K562 (cell line): Measurements from ENCODE around the gene AGRN. TPM values are rescaled to one million over a fixed set of nuclear protein-coding genes. Genes with fewer than 3 reads are reported as not detected.

ENCODE experiments used
- CTBP1 ChIP-seq: fragments of 450-650 bp; IDR thresholded peaks from 2 replicates; pipeline ENCODE4 v1.6.1; 2016; ENCODE audit warnings: borderline replicate concordance
- EGR1 ChIP-seq: fragments of 450-650 bp; conservative IDR thresholded peaks from 2 replicates; pipeline ENCODE4 v1.6.1; 2017; ENCODE audit warnings: mild to moderate bottlenecking
- ESRRA ChIP-seq: fragments of 450-650 bp; IDR thresholded peaks from 2 replicates; pipeline ENCODE4 v1.6.1; 2014; ENCODE audit warnings: low read depth, mild to moderate bottlenecking, moderate library complexity, borderline replicate concordance
- ETV5 ChIP-seq: sonication (generic); formaldehyde crosslinking; IDR thresholded peaks from 2 replicates; pipeline ENCODE4 v1.4.0; 2020; ENCODE audit warnings: low read depth, mild to moderate bottlenecking, missing genetic modification reagents
- EWSR1 ChIP-seq: fragments of 450-650 bp; IDR thresholded peaks from 2 replicates; pipeline ENCODE4 v1.6.1; 2018; ENCODE audit warnings: borderline replicate concordance, mild to moderate bottlenecking, low read depth, moderate library complexity; ENCODE audit not compliant: partially characterized antibody
- FOSL1 ChIP-seq: fragments of 200-800 bp; sonication (Bioruptor generic); conservative IDR thresholded peaks from 2 replicates; pipeline ENCODE4 v1.6.1; 2016; ENCODE audit warnings: missing genetic modification characterization, missing compliant biosample characterization
- GABPB2 ChIP-seq: fragments of 250-450 bp; sonication (Bioruptor Pico); conservative IDR thresholded peaks from 2 replicates; pipeline ENCODE4 v1.5.1; 2021; ENCODE audit warnings: mild to moderate bottlenecking
- HNRNPUL1 ChIP-seq: fragments of 200-400 bp; formaldehyde crosslinking; IDR thresholded peaks from 2 replicates; pipeline ENCODE4 v1.6.1; 2017; ENCODE audit warnings: low read length
- RNF2 ChIP-seq: sonication (generic); IDR thresholded peaks from 2 replicates; pipeline ENCODE4 v1.6.1; 2016
- SNRNP70 ChIP-seq: fragments of 200-400 bp; formaldehyde crosslinking; optimal IDR thresholded peaks from 2 replicates; pipeline ENCODE3; 2017; ENCODE audit warnings: low read depth, low read length
- TARDBP ChIP-seq: fragments of 450-650 bp; IDR thresholded peaks from 2 replicates; pipeline ENCODE4 v1.6.1; 2016
- TGIF2 ChIP-seq: sonication (generic); formaldehyde crosslinking; IDR thresholded peaks from 2 replicates; pipeline ENCODE4 v1.8.1; 2022; ENCODE audit warnings: mild to moderate bottlenecking, missing genetic modification reagents, moderate library complexity
- ZBTB43 ChIP-seq: sonication (generic); formaldehyde crosslinking; IDR thresholded peaks from 2 replicates; pipeline ENCODE4 v1.8.0; 2023; ENCODE audit warnings: mild to moderate bottlenecking, missing genetic modification reagents
- ZNF121 ChIP-seq: sonication (generic); formaldehyde crosslinking; conservative IDR thresholded peaks from 2 replicates; pipeline ENCODE4 v1.8.0; 2022; ENCODE audit warnings: missing genetic modification reagents
- ZNF586 ChIP-seq: fragments of 450-650 bp; formaldehyde crosslinking; conservative IDR thresholded peaks from 2 replicates; pipeline ENCODE4 v1.4.0; 2020; ENCODE audit warnings: mild to moderate bottlenecking, moderate library complexity
- ZNF668 ChIP-seq: fragments of 250-450 bp; sonication (Bioruptor Pico); IDR thresholded peaks from 2 replicates; pipeline ENCODE4 v1.8.0; 2022; ENCODE audit warnings: mild to moderate bottlenecking, inconsistent platforms
- ZNF695 ChIP-seq: fragments of 450-650 bp; formaldehyde crosslinking; IDR thresholded peaks from 2 replicates; pipeline ENCODE4 v1.4.0; 2020; ENCODE audit warnings: mild to moderate bottlenecking, moderate library complexity
- polyA plus RNA-seq, 8 experiments: library from polyadenylated mRNA; depleted of rRNA in 4 of 8; stranded (reverse) in 5 of 8; unstranded in 3 of 8; fragments of >200 nt; fragmentation: Nextera tagmentation in 2 of 8; fragmentation: Illumina TruSeq in 1 of 8; extraction: Ambion mirVana in 2 of 8; extraction: Trizol in 1 of 8; gene quantifications; 2 replicates each; pipeline versions ENCODE4 v1.2.1 to v1.2.3, GENCODE V29; 2011 to 2014; ENCODE audit warnings: inconsistent platforms in 1 of 8, missing spikeins in 1 of 8
- total RNA-seq, 7 experiments: library from RNA; depleted of rRNA in 6 of 7; stranded (reverse); fragments of >200 nt in 6 of 7; fragmentation: Illumina TruSeq in 2 of 7; extraction: Trizol in 2 of 7; gene quantifications; 2 replicates each; pipeline versions ENCODE4 v1.2.1 to v1.2.3, GENCODE V29; 2011 to 2021; ENCODE audit warnings: low replicate concordance in 1 of 7
- TF ChIP-seq, protein P1 (sequence below): IDR thresholded peaks from 3 replicates; pipeline ENCODE4 v1.6.1; 2011; ENCODE audit warnings: borderline replicate concordance, mild to moderate bottlenecking, moderate library complexity; ENCODE audit not compliant: insufficient read length; ENCODE audit errors: extremely low read depth
- TF ChIP-seq, protein P2 (sequence below): fragments of 250-450 bp; sonication (Bioruptor Pico); IDR thresholded peaks from 2 replicates; pipeline ENCODE4 v1.4.0; 2020; ENCODE audit warnings: borderline replicate concordance

The AGRN gene
- total and polyA plus RNA-seq, 9 of the 15 experiments (the other 6 are each of a cell fraction or from before 2014, with no cell fraction given), result 0.04 to 111 (median 18.1) TPM

DNA sequence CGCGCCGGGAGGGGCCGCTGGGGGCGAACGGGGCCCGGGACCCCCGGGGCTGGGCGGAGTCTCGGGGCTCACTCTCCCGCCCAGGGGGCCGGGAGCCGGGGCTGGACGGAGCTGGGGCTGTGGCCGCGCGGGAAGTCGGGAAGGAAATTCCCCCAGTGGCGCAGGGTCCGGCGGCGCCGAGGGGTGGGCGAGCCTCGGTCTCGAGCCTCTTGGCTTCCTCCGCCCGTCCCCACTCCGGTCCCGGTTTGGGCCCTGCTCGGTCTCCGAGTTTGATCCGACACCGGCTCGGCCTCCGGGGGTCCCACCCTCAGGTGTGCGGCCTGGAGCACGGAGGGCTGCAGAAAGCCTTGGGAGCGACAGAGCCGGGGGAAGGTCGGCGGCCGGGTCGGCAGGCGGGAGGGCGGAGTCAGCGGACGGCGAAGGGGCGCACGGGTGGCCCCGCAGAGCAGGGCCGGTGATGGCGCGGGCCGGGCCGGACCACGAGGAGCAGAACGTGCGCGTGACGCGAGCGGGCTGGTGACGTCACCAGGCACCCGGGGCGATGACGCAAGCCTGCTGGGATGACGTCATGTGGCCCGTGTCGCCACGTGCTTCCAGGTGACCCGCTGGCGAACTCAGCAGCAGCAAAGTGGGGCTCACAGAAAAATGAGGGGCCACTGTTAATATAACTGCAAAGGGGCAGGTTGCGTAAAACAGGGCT lies 19.4 kb upstream of the AGRN start (continued):
- TF ChIP-seq GABPB2 (CRISPR knock-in tag) (peak; percentile 94; the same call in 1 of the 2 replicates), TARDBP (peak; percentile 100), EGR1 (peak; percentile 14; the same call in 1 of the 2 replicates), FOSL1 (tag) (peak; percentile 92), RNF2 (peak; percentile 85; the same call in 1 of the 2 replicates), ZNF668 (CRISPR knock-in tag) (peak; percentile 74; the same call in 1 of the 2 replicates), ZNF121 (CRISPR knock-in tag) (no peak; the same call in 1 of the 2 replicates), SNRNP70 (no peak), ZNF695 (CRISPR knock-in tag) (no peak), ZNF586 (CRISPR knock-in tag) (no peak), ZBTB43 (CRISPR knock-in tag) (peak; percentile 61; the same call in 1 of the 2 replicates), CTBP1 (peak; percentile 95), ESRRA (peak; percentile 95), TGIF2 (CRISPR knock-in tag) (peak; percentile 26; the same call in 1 of the 2 replicates), ETV5 (CRISPR knock-in tag) (peak; percentile 70), EWSR1 (no peak), HNRNPUL1 (no peak)
- TF ChIP-seq, protein P1, sequence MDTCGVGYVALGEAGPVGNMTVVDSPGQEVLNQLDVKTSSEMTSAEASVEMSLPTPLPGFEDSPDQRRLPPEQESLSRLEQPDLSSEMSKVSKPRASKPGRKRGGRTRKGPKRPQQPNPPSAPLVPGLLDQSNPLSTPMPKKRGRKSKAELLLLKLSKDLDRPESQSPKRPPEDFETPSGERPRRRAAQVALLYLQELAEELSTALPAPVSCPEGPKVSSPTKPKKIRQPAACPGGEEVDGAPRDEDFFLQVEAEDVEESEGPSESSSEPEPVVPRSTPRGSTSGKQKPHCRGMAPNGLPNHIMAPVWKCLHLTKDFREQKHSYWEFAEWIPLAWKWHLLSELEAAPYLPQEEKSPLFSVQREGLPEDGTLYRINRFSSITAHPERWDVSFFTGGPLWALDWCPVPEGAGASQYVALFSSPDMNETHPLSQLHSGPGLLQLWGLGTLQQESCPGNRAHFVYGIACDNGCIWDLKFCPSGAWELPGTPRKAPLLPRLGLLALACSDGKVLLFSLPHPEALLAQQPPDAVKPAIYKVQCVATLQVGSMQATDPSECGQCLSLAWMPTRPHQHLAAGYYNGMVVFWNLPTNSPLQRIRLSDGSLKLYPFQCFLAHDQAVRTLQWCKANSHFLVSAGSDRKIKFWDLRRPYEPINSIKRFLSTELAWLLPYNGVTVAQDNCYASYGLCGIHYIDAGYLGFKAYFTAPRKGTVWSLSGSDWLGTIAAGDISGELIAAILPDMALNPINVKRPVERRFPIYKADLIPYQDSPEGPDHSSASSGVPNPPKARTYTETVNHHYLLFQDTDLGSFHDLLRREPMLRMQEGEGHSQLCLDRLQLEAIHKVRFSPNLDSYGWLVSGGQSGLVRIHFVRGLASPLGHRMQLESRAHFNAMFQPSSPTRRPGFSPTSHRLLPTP, result no peak
- TF ChIP-seq, protein P2, sequence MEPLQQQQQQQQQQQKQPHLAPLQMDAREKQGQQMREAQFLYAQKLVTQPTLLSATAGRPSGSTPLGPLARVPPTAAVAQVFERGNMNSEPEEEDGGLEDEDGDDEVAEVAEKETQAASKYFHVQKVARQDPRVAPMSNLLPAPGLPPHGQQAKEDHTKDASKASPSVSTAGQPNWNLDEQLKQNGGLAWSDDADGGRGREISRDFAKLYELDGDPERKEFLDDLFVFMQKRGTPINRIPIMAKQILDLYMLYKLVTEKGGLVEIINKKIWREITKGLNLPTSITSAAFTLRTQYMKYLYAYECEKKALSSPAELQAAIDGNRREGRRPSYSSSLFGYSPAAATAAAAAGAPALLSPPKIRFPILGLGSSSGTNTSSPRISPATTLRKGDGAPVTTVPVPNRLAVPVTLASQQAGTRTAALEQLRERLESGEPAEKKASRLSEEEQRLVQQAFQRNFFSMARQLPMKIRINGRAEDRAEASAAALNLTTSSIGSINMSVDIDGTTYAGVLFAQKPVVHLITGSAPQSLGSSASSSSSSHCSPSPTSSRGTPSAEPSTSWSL (CRISPR knock-in tag), result peak; percentile 89; the same call in 1 of the 2 replicates
